DOHH2 (cell line): ENCODE measurements around the gene PAEP.

ENCODE experiments used
- H3F3A ChIP-seq: fragments of 200-600 bp; sonication (generic), shearing (Covaris generic); 2 replicates; pipeline ENCODE4 v1.6.0; 2016; ENCODE audit warnings: antibody characterized with exemption, mild to moderate bottlenecking; ENCODE audit not compliant: control insufficient read depth, insufficient read depth
- H3K27ac ChIP-seq: fragments of 200-600 bp; sonication (generic); 2 replicates; pipeline ENCODE4 v1.5.1; 2014; ENCODE audit warnings: low read depth, mild to moderate bottlenecking, low read length, moderate library complexity
- H3K27me3 ChIP-seq: fragments of 200-600 bp; sonication (generic); 2 replicates; pipeline ENCODE4 v1.6.1; 2014; ENCODE audit warnings: mild to moderate bottlenecking, low read length, mixed read lengths; ENCODE audit not compliant: control insufficient read depth
- H3K36me3 ChIP-seq: fragments of 200-600 bp; sonication (generic); 2 replicates; pipeline ENCODE4 v1.6.1; 2014; ENCODE audit warnings: mild to moderate bottlenecking, low read length, moderate library complexity, mixed read lengths; ENCODE audit not compliant: control insufficient read depth
- H3K4me1 ChIP-seq: fragments of 200-600 bp; sonication (generic); 2 replicates; pipeline ENCODE4 v1.6.1; 2014; ENCODE audit warnings: mild to moderate bottlenecking, low read length, mixed read lengths; ENCODE audit not compliant: control insufficient read depth
- H3K4me2 ChIP-seq: fragments of 200-600 bp; sonication (generic); 2 replicates; pipeline ENCODE4 v1.6.0; 2014; ENCODE audit warnings: mild to moderate bottlenecking, low read length, moderate library complexity
- H3K4me3 ChIP-seq: fragments of 200-600 bp; sonication (generic); 2 replicates; pipeline ENCODE4 v1.5.1; 2014; ENCODE audit warnings: mild to moderate bottlenecking, low read length, mixed read lengths
- H3K79me2 ChIP-seq: fragments of 200-600 bp; sonication (generic); 2 replicates; pipeline ENCODE4 v1.6.1; 2014; ENCODE audit warnings: mild to moderate bottlenecking, low read length, mixed read lengths; ENCODE audit not compliant: control insufficient read depth
- H3K9me2 ChIP-seq: fragments of 200-600 bp; sonication (generic); replicated peaks from 2 replicates; pipeline ENCODE4 v1.6.1; 2014; ENCODE audit warnings: mild to moderate bottlenecking, low read length, mixed read lengths; ENCODE audit not compliant: control insufficient read depth
- H3K9me3 ChIP-seq: fragments of 200-600 bp; sonication (generic); 2 replicates; pipeline ENCODE4 v1.6.1; 2014; ENCODE audit warnings: antibody characterized with exemption, low read length, mixed read lengths; ENCODE audit not compliant: control insufficient read depth, insufficient read depth
- H4K20me1 ChIP-seq: fragments of 200-600 bp; sonication (generic); 2 replicates; pipeline ENCODE4 v1.6.0; 2014; ENCODE audit warnings: low read depth, mild to moderate bottlenecking, antibody characterized with exemption, low read length, moderate library complexity; ENCODE audit not compliant: control insufficient read depth, insufficient read depth
- CTCF ChIP-seq: fragments of 200-600 bp; sonication (generic); IDR thresholded peaks from one replicate; pipeline ENCODE4 v1.5.1; 2014; ENCODE audit warnings: antibody characterized with exemption, mild to moderate bottlenecking, low read depth, low read length; ENCODE audit not compliant: poor library complexity, severe bottlenecking
- EZH2phosphoT487 ChIP-seq: fragments of 200-600 bp; sonication (generic); IDR thresholded peaks from 2 replicates; pipeline ENCODE4 v1.6.1; 2017; ENCODE audit warnings: borderline replicate concordance, mild to moderate bottlenecking, antibody characterized with exemption, low read length, moderate library complexity, mixed read lengths

PAEP gene

GRCh38 chr9:135612437-135612836 lies 50.9 kb downstream of the PAEP start:
- Histone ChIP-seq H3K79me2 (no peaks in the 10 kb centered on the region), H3K4me3 (no peak overlapping the region), H3K4me1 (no peaks in the 10 kb centered on the region), H3K9me3 (no peaks in the 10 kb centered on the region), H3K27ac (no peak overlapping the region), H3K9me2 (no peaks in the 10 kb centered on the region), H4K20me1 (no peaks in the 10 kb centered on the region), H3K27me3 (no peaks in the 10 kb centered on the region), H3K4me2 (no peak overlapping the region), H3K36me3 (no peaks in the 10 kb centered on the region), H3F3A (no peaks in the 10 kb centered on the region)
- TF ChIP-seq CTCF (no peak), EZH2phosphoT487 (no peak)

DNA sequence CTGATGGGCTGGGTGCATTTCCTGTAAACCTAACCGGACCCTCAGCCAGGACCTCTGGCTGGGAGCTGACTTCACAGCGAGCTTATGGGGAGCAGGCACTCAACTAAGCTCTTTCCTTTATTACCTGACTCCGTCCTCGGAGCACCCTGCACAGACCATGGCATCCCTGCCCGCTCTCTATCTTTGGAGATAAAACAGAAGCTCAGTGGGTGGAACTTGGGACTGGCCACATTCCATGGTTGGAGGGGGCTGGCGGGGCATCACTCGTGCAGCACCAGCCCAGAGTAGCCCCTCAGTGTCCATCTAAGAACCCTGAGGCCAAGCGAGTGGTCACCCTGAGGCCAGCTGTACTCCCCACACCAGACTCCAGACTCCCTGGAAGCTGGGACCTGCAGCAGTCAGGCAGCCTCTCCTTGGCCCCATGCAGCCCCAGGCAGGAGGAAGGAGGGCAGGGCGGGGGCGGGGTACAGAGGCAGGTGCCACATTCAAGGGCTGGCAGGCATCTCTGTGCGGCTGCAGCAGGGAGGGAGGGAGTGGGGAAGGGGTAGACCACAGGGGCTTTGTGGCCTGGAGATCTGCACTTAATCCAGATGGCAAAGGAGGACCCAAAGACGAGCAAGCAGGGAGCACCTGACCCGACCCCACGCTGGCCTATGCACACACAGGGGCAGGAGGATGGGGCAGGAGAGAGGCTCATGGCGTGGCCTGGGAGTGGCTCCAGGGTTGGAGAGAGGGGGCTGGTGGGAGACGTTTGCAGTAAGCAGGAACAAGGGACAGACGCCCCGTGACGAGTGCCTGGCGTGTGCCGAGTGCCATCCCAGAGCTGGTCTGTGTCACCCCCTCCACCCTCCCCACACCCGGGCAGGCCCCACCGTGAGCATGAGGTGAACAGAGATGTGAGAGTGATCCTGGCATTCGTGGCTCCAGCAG lies 51.7 kb downstream of the PAEP start:
- no peaks in the 10 kb centered on the region for H3F3A ChIP-seq
- H3K9me2 ChIP-seq: no peaks in the 10 kb centered on the region
- H3K9me3 ChIP-seq: no peaks in the 10 kb centered on the region
- TF ChIP-seq CTCF: no peak
- TF ChIP-seq EZH2phosphoT487: no peak
- no peak overlapping the region for H3K4me2 ChIP-seq
- H3K36me3 ChIP-seq: no peaks in the 10 kb centered on the region
- no peaks in the 10 kb centered on the region for H3K27me3 ChIP-seq
- H4K20me1 ChIP-seq: no peaks in the 10 kb centered on the region
- H3K4me3 ChIP-seq: no peak overlapping the region
- no peaks in the 10 kb centered on the region for H3K79me2 ChIP-seq
- no peak overlapping the region for H3K27ac ChIP-seq
- H3K4me1 ChIP-seq: no peaks in the 10 kb centered on the region

DNA sequence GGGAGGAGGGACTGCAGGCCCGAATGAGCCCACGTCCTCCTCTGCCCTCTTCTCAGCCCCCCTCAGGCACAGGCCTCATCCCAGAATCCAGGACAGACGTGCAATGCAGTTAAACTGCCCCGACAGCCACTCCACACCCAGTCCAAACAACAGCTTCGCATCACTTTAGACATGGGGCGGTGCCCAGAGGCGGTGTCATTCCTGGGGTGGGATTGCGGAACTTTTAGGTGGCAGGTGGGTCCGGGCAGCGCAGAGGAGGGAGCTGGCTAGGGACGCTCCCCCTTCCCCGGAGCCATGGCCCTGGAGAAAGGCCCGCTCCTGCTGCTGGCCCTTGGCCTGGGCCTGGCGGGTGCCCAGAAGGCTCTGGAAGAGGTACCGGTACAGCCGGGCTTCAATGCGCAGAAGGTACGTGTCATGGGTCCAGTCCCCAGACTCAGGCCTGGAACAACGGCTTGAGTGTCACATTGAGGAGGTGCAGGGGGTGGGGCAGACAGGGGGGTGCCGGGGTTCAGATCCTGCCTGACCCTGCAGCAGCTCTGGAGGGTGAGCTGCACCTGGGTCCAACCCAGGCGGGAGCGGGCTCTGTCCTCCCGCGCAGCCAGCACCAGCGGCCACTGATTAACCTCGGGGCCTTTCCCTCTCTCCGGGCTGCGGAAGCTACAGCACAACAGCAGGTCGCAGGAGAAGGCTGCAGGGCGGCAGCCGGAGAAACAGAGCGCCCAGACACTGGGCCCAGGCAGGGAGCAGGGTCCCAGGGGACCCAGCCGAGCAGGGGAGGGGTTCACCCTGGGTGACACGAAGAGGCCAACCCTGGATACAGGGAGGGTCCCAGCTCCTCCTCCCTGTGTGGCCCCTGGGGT lies 52.6 kb downstream of the PAEP start:
- TF ChIP-seq CTCF (no peak), EZH2phosphoT487 (no peak)
- no peak overlapping the region for H3K4me2 ChIP-seq
- H4K20me1 ChIP-seq: no peaks in the 10 kb centered on the region
- H3K79me2 ChIP-seq: no peaks in the 10 kb centered on the region
- no peaks in the 10 kb centered on the region for H3K9me2 ChIP-seq
- H3K4me3 ChIP-seq: no peak overlapping the region
- no peaks in the 10 kb centered on the region for H3K9me3 ChIP-seq
- no peaks in the 10 kb centered on the region for H3K4me1 ChIP-seq
- H3F3A ChIP-seq: no peaks in the 10 kb centered on the region
- no peaks in the 10 kb centered on the region for H3K27me3 ChIP-seq
- no peaks in the 10 kb centered on the region for H3K36me3 ChIP-seq
- no peak overlapping the region for H3K27ac ChIP-seq
